A673 (cell line): Measurements from ENCODE around the gene GNAQ. TPM values are rescaled to one million over a fixed set of nuclear protein-coding genes. Genes with fewer than 3 reads are reported as not detected.

Source experiments
- BruUV-seq: library from RNA; stranded (reverse); fragments of 400-500 nt; replicated peaks from 2 replicates; lab custom pipeline; 2021; lab: Mats Ljungman, UMichigan
- CTCF ChIA-PET: fragments of 300-600 bp; sonication (Branson Sonifier 250); formaldehyde crosslinking; loops from one replicate; lab custom pipeline; 2022; ENCODE audit warnings: antibody characterized with exemption; lab: Charles Lee
- POLR2A ChIA-PET: fragments of 300-600 bp; sonication (Branson Sonifier 250); formaldehyde crosslinking; loops from one replicate; lab custom pipeline; 2022; ENCODE audit warnings: antibody characterized with exemption; ENCODE audit not compliant: low non-redundant PET; lab: Charles Lee
- DNase-seq: peaks from one replicate; pipeline ENCODE4 v3.0.0-alpha.2; 2015; ENCODE audit warnings: low spot score
- H3K27ac ChIP-seq: fragments of 200-600 bp; sonication (generic); 2 replicates; pipeline ENCODE4 v1.5.1; 2016; ENCODE audit warnings: mixed run types, low read depth, mild to moderate bottlenecking, mixed read lengths, antibody characterized with exemption, low read length; ENCODE audit not compliant: poor library complexity, severe bottlenecking
- H3K27me3 ChIP-seq: fragments of 200-600 bp; sonication (generic); replicated peaks from 2 replicates; pipeline ENCODE4 v1.6.1; 2017; ENCODE audit warnings: mixed run types, low read depth, mild to moderate bottlenecking, mixed read lengths, antibody characterized with exemption, low read length; ENCODE audit not compliant: insufficient read depth, poor library complexity
- H3K36me3 ChIP-seq: fragments of 200-600 bp; sonication (generic); 2 replicates; pipeline ENCODE4 v1.6.1; 2016; ENCODE audit warnings: mixed run types, mild to moderate bottlenecking, mixed read lengths, antibody characterized with exemption, low read length; ENCODE audit not compliant: insufficient read depth, poor library complexity, severe bottlenecking
- H3K4me1 ChIP-seq: fragments of 200-600 bp; sonication (generic); 2 replicates; pipeline ENCODE4 v1.6.1; 2017; ENCODE audit warnings: mixed run types, mild to moderate bottlenecking, mixed read lengths, antibody characterized with exemption, low read length; ENCODE audit not compliant: insufficient read depth, poor library complexity, severe bottlenecking
- H3K4me3 ChIP-seq: fragments of 200-600 bp; sonication (generic); 2 replicates; pipeline ENCODE4 v1.5.1; 2016; ENCODE audit warnings: low read depth, mixed run types, mild to moderate bottlenecking, mixed read lengths, low read length; ENCODE audit not compliant: poor library complexity, severe bottlenecking
- H3K9me3 ChIP-seq: fragments of 200-600 bp; sonication (generic); 2 replicates; pipeline ENCODE4 v1.6.1; 2016; ENCODE audit warnings: mixed run types, low read depth, mild to moderate bottlenecking, mixed read lengths, antibody characterized with exemption, low read length; ENCODE audit not compliant: poor library complexity, severe bottlenecking
- EZH2 ChIP-seq: fragments of 200-600 bp; sonication (generic); IDR thresholded peaks from 2 replicates; pipeline ENCODE4 v1.6.1; 2017; ENCODE audit warnings: borderline replicate concordance, low read depth, mild to moderate bottlenecking, mixed read lengths, antibody characterized with exemption, low read length; ENCODE audit not compliant: poor library complexity, severe bottlenecking
- intact Hi-C: fragments of 100-400 bp; cut with micrococcal nuclease; formaldehyde crosslinking; loops from one replicate; pipeline ENCODE4 v1.10.0; 2022; ENCODE audit not compliant: unreplicated experiment
- total RNA-seq: library from RNA; stranded (reverse); gene quantifications from 2 replicates; pipeline ENCODE4 v1.2.3, GENCODE V29; 2021
- TF ChIP-seq, protein P1 (sequence below): fragments of 300-800, 200-600 bp; sonication (generic); conservative IDR thresholded peaks from 2 replicates; pipeline ENCODE4 v1.5.1; 2017; ENCODE audit warnings: low read depth, mild to moderate bottlenecking, antibody characterized with exemption, low read length, moderate library complexity, mixed read lengths

Gene GNAQ
- total RNA-seq, 1 experiment from 2014 or later = 69.9 TPM

DNA sequence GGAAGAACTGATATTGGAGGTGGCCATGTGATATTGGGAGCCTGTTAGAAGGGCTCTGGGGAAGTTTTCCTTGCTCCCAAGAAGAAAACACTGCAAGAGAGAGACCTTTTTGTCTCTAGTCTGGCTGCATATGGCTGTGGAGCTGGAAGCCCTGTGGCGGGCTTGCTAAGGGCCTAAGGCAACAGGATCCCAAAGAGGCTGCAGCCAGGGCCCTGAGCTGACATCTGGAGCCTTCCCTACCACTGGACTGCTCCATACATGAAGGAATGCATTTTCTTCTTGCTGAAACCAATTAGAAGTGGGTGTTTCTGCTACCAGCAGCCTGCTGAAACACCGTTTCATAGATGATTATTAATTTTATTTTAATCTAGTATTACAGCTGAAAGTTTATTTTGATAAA, 42.2 kb downstream of the GNAQ start:
- intact Hi-C loops = no loop called here
- ChIA-PET POLR2A (no interaction called here), CTCF (no interaction called here)
- no peaks in the 10 kb centered on the region for H3K9me3 ChIP-seq
- peaks cover 6% of the 10 kb centered on the region for H3K36me3 ChIP-seq
- H3K4me1 ChIP-seq = peaks cover 12% of the 10 kb centered on the region
- no TSS peak for BruUV-seq
- DNase-seq = no peak
- no peak for TF ChIP-seq EZH2
- TF ChIP-seq, protein P1, sequence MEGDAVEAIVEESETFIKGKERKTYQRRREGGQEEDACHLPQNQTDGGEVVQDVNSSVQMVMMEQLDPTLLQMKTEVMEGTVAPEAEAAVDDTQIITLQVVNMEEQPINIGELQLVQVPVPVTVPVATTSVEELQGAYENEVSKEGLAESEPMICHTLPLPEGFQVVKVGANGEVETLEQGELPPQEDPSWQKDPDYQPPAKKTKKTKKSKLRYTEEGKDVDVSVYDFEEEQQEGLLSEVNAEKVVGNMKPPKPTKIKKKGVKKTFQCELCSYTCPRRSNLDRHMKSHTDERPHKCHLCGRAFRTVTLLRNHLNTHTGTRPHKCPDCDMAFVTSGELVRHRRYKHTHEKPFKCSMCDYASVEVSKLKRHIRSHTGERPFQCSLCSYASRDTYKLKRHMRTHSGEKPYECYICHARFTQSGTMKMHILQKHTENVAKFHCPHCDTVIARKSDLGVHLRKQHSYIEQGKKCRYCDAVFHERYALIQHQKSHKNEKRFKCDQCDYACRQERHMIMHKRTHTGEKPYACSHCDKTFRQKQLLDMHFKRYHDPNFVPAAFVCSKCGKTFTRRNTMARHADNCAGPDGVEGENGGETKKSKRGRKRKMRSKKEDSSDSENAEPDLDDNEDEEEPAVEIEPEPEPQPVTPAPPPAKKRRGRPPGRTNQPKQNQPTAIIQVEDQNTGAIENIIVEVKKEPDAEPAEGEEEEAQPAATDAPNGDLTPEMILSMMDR = no peak
- no peaks in the 10 kb centered on the region for H3K27me3 ChIP-seq
- no peak overlapping the region for H3K4me3 ChIP-seq
- no peak overlapping the region for H3K27ac ChIP-seq

DNA sequence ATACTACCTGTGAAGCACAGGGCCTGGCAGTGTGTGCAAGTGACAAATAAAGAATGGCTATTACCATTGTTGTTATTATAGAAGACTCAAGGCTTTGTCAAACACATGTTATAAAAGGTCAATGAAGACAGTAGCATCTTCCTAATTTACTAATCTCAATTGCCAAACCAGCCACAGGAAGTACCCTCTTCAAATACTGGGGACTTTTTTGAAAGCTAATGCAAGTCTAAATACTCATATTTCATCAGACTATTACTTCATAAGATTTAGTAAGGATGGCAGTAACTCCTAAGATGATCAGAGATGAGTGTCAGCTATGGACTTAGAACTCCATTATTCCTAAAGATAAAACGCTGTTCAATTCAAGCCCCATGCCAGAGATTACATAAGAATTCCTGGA, 43.0 kb downstream of the GNAQ start:
- H3K27me3 ChIP-seq = no peaks in the 10 kb centered on the region
- no peak for DNase-seq
- ChIA-PET POLR2A (no interaction called here), CTCF (no interaction called here)
- TF ChIP-seq, protein P1 = no peak
- no peak for TF ChIP-seq EZH2
- no peak overlapping the region for H3K4me3 ChIP-seq
- intact Hi-C loops = no loop called here
- no TSS peak for BruUV-seq
- H3K36me3 ChIP-seq = peaks cover 6% of the 10 kb centered on the region
- peaks cover 12% of the 10 kb centered on the region for H3K4me1 ChIP-seq
- no peaks in the 10 kb centered on the region for H3K9me3 ChIP-seq
- H3K27ac ChIP-seq = no peak overlapping the region

DNA sequence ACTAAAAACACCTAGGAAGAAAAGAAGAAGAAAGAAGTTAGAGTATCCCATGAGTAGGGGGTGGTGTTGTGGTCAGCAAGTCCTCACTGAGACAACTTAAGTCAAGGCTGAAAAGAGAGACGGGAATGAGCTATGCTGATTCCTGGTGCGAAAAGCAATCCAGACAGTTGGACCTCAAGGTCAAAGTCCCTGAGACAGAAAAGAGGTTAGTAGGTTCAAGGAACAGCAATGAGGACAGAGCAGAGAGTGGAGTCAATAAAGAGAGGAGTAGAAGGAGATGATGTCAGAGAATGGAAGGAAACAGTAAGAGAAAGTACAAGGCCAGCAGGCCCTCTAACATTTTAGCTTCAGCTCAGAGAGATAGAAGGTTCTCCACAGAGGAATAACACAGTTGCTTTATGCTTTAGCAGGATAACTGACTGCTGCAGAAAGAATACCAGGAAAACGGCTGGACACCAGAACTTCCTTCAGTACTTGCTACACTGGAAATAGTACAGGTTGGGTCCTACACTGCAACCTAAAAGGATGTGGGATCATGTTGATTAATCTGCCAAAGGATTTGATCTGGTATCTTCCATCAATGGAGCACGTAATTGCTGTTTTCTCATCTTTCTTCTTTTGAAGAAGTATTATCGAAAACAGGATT, 43.6 kb downstream of the GNAQ start:
- POLR2A ChIA-PET = interaction anchor here (0.7 kb wide), 1 partner anchor 11 kb away, joined by 3 read pairs; no protein-coding TSS in a partner anchor
- BruUV-seq = no TSS peak
- no peak for TF ChIP-seq EZH2
- TF ChIP-seq, protein P1 = no peak
- Histone ChIP-seq H3K4me3 (no peak overlapping the region), H3K27me3 (no peaks in the 10 kb centered on the region), H3K4me1 (peaks cover 12% of the 10 kb centered on the region), H3K9me3 (no peaks in the 10 kb centered on the region), H3K36me3 (peaks cover 6% of the 10 kb centered on the region), H3K27ac (no peak overlapping the region)
- intact Hi-C loops = no loop called here
- CTCF ChIA-PET = no interaction called here
- no peak for DNase-seq
